ENCODE data around the gene THSD4.
A peak's percentile ranks its signal among the peaks of the same experiment; 100 is the strongest.

THSD4 gene

GRCh38 chr15:71114887-71115566 lies at the start of gene THSD4:
TSS of gene THSD4 (plus strand) at chr15:71115471.
- DNase-seq = peak; percentile 68 to 86 (median 78)

GRCh38 chr15:71066983-71067382 lies 48.3 kb upstream of the THSD4 start:
- DNase-seq = no peak

DNA sequence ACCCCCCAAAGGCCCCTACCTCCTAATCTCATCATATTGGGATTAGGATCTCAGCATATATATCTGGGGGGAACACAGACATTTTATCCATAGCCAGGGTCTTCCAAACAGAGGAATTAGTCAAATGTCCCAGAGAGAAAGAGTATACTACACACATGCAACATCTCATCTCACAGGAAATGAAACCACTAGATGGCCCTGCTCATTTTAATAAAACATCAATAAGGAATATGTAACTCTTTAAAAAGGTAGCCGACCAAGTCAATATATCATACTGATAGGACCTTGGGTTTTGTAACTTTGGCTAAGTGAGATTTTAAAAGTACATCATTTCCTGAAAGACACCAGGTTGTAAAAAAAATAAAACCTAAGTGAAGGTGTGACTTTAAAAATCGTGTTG lies 45.6 kb upstream of the THSD4 start:
- DNase-seq = no peak

- no peak for DNase-seq
These were observed 43.7 kb upstream of the THSD4 start for GRCh38 chr15:71071529-71071928.

DNA sequence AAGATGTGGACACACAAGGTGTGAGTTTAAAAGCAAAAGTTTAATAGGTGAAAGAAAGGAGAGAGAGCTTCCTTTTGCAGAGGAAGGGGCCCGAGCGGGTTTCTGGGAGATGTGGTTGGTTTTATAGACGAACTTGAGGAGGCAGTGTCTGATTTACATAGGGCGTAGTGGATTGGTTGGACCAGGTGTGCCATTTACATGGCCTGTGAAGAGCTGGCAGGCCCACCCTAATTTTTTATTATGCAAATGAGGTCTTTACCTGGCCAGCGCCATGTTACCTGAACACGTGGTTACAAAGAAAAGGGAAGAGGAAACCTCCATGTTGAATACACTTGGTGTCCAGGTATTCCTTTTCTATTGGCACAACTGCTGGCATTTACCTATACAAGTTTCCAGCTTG lies 42.8 kb upstream of the THSD4 start:
- no peak for DNase-seq

DNA sequence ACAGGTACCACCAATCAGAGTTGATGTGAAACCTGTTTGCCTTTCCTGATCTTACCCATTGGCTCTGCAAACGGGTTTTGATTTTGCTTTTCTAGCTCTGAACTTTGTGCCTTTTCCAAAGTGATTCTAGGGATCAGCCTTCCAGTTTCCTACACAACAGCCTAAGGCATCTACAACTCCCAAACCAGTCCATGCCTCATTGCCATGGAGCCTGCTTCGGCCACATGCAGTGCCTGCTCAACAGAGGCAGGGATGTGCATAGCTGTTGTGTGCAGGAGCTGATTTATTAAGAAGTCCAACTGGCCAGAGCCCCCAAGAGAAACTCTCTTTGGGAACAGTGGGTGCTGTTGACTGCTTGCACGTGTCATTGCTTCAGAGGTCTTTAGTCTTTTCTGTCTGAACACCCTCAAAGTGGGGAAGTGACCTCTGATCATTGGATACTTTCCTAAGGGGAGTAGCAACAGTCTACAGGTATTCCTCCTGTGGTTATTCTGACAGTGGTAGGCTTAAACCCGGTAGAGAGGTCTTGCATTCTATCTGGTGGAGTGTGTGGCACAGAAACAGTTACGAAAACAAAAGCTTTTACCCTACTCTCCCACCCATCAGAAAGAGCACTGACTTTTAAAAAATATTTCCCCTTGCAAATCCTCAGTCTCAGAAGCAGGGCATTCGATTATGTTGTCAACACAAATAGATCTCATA lies 36.6 kb upstream of the THSD4 start:
- no peak for DNase-seq

GRCh38 chr15:71079208-71080044 lies 35.8 kb upstream of the THSD4 start:
- DNase-seq = no peak

DNA sequence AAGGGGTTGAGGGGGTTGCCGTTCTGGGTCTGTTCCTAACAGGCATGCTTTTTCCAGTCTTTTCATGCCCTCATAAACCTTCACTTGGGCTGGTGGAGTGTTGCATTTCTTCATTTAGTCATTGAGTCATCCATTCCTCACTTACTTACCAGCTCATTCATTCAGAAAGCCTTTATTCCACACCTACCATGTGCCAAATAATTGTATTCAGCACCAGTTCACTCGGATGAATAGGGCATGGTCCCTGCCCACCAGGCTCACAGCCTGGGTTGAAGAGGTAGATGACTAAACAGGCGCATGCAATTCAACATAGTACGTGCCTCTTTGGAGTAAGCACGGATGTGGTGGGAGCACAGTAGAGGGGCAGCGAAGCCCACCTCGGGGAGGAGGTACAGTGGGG lies 35.1 kb upstream of the THSD4 start:
- DNase-seq = no peak

GRCh38 chr15:71080705-71081104 lies 34.6 kb upstream of the THSD4 start:
- peak; percentile 23 to 40 (median 28) for DNase-seq

DNA sequence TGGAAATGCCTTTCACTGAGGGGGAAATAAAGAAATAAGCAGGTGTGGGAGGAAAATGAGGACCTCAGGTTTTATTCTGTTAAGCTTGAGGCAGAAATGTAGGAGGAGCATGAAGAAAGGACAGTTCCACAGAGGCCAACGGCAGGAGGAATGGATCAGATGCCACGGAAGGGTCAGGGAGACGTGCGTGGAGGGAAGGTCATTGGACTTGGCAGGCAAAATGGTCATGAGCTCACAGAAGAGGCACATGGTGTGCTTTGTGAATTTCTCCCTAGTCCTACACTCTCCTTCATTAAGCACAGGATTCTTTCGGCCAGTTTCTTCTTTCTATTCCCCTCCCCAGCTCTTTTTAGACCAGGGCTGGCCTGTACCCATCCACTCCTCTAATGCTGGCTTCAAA lies 32.5 kb upstream of the THSD4 start:
- no peak for DNase-seq

GRCh38 chr15:71083349-71083748 lies 31.9 kb upstream of the THSD4 start:
- no peak for DNase-seq

DNA sequence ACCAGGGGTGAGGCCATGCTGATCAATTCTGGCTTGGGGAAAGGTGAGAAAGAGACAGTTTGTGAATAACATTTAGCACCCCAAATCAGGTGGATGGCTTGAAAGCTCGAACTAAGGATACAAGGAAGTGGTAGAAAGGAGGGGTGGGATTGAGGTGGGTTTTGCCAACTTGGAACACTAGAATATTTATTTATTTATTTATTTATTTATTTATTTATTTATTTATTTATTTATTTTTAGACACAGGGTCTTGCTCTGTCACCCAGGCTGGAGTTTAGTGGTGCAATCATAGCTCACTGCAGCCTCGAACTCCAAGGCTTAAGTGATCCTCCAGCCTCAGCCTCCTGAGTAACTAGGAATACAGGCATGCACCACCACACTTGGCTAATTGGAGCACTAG lies 31.0 kb upstream of the THSD4 start:
- DNase-seq = no peak

DNA sequence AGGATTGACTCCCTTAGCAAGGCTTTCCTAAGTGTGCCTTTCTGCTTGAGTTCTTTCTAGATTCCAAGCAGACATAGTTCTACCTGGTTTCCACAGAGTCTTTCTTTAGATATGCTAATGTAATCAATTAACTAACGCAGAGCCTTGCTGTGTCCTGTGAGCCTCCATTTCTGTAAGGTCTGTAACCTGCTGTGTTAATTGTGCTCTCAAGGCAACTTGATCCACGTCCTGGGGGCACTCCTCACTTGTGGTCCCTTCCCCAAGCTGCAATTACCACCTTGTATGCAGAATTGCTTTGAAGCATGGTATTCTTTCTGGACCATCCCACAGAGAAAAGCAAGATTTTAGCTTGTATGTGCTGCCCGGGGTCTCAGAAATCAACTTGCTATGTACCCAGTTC lies 29.5 kb upstream of the THSD4 start:
- no peak for DNase-seq

- DNase-seq = no peak
These were observed 27.1 kb upstream of the THSD4 start for GRCh38 chr15:71088155-71088554.

DNA sequence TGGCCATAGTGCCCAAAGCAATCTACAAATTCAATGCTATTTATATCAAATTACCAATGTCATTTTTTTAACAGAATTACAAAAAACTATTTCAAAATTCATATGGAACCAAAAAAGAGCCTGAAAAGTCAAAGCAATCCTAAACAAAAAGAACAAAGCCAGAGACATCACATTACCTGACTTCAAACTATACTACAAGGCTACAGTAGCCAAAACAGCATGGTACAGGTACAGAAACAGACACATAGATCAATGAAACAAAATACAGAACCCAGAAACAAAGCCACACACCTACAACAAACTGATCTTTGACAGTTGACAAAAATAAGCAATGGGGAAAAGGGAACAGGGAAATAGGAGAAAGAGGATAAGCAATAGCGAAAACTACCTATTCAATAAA lies 26.6 kb upstream of the THSD4 start:
- no peak for DNase-seq

- no peak for DNase-seq
These were observed 25.5 kb upstream of the THSD4 start for GRCh38 chr15:71089801-71090200.

DNA sequence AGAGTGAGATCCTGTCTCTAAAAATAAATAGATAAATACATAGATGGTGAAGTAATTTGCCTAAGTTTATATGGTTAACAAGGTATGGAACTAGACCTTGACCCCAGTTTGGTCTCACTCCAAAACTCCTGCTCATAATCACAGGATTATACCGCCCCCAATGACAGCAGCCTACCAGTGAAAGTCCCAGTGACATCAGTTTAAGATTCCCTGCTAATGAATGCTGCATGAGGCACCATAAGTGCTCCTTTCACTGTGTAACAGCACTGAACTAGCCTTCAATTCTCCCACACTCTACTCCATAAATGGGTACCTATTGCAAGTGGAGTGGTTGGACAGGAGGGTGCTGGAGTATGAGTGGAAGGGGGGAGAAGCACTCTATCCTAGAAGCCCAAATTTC lies 23.7 kb upstream of the THSD4 start:
- no peak for DNase-seq

DNA sequence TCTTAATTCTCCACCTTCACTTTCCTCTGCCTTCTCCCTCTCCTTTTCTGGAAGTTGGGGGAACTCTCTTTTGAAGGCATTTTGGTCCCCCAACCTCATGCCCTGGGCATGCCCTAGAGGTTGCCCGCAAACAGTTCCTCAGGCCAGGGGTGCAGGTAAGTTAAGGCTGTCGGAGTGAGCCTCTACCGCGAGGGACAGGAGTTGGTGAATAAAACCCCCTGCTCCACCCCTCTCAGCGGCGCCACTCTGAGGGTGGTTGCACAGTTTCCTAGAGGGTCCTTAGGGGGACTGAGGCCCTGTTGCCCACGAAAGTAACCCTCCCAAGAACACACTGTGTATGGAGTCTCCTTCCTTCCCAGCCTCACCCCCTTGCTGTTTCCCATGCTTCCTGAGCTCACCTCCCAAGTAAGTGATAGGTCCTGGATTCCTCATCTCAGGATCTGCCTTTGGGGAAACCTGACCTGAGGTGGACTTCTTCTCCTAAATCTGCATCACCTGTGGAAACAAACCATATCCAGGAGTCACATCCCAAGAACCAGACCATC lies 23.1 kb upstream of the THSD4 start:
- DNase-seq = no peak

- no peak for DNase-seq
These were observed 21.9 kb upstream of the THSD4 start for GRCh38 chr15:71093054-71094024.

DNA sequence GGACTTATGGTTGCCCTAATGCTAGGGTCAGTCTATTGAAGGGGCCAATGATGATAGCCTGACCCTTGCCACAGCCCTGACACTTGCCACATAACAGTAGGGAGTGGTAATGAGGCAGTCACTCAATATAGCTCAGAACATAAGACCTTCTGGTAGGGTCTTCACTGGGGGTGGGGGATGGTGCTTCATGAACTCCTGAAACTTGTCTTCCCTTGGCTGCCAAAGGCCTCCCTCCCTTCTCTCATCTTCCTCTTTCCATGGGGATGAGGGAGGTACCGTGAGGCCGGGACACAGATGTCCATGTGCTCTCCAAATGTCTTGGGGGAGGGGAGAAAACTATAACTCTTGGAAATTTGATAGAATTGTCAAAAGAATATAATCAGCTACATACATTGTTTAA lies 21.1 kb upstream of the THSD4 start:
- no peak for DNase-seq

- no peak for DNase-seq
These were observed 18.6 kb upstream of the THSD4 start for GRCh38 chr15:71096676-71097075.

DNA sequence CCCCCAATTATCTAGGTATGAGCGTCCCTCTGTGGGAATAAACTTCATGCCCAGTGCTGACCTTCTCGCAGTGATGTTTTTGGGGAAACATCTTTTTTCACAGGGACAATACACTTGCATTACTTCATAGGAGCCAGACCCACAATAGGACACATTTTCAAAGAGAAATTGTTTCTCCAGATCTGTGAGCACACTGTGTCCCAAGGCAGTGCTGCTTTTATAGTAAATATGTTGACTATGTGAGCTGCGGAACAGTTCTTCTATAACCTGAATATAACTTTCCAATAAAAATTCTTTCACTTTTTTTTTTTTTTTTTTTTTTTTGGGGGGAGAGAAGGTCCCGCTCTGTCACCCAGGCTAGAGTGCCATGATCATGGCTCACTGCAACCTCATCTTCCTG lies 17.4 kb upstream of the THSD4 start:
- DNase-seq = no peak
